ENCODE results near the gene TP53I3.
A peak's percentile ranks its signal among the peaks of the same experiment; 100 is the strongest.
"Not testable (repeated sequence)": the region's sequence is repeated elsewhere in the genome, so short reads cannot be mapped to it uniquely, and the experiment has no call there.

The TP53I3 gene

GRCh38 chr2:24049485-24050021 lies 35.1 kb downstream of the TP53I3 start, which contains the start of gene FKBP1B:
TSS of gene FKBP1B (plus strand) at chr2:24049741. CDS start at chr2:24049850, 109 bp downstream.
- no peak for TF ChIP-seq CTCF (IDR thresholded peaks at IDR 0.05; ENCODE audit: low read depth, low read length)
- in situ Hi-C loops (cut with HindIII; ENCODE audit: low sequenced_read_pairs), result no loop called here
- DNase-seq (ENCODE audit: low read depth, low spot score), result peak; percentile 63
- peak within 1 kb of the TSS; percentile 70 for H3K4me3 ChIP-seq (ENCODE audit: low read depth, low read length)

- H3K4me3 ChIP-seq (ENCODE audit: low read depth, low read length), result peak overlapping the region; percentile 70
- DNase-seq (ENCODE audit: low read depth, low spot score), result no peak
- in situ Hi-C loops (cut with HindIII; ENCODE audit: low sequenced_read_pairs), result no loop called here
- TF ChIP-seq CTCF (IDR thresholded peaks at IDR 0.05; ENCODE audit: low read depth, low read length), result no peak
These were observed 35.7 kb downstream of the TP53I3 start for GRCh38 chr2:24048769-24049484.

- in situ Hi-C loops (cut with HindIII; ENCODE audit: low sequenced_read_pairs), result no loop called here
- H3K4me3 ChIP-seq (ENCODE audit: low read depth, low read length), result no peak overlapping the region
- no peak for TF ChIP-seq CTCF (IDR thresholded peaks at IDR 0.05; ENCODE audit: low read depth, low read length)
- DNase-seq (ENCODE audit: low read depth, low spot score), result no peak
These were observed 37.0 kb downstream of the TP53I3 start for GRCh38 chr2:24047703-24048033.

- TF ChIP-seq CTCF (IDR thresholded peaks at IDR 0.05; ENCODE audit: low read depth, low read length), result no peak
- H3K4me3 ChIP-seq (ENCODE audit: low read depth, low read length), result peak within 1 kb of the TSS; percentile 95
- in situ Hi-C loops (cut with HindIII; ENCODE audit: low sequenced_read_pairs), result no loop called here
- DNase-seq (ENCODE audit: low read depth, low spot score), result peak; percentile 99
These were observed 37.5 kb downstream of the TP53I3 start, which contains the start of gene WDCP for GRCh38 chr2:24046930-24047702. TSS of gene WDCP (minus strand) at chr2:24047391. CDS start at chr2:24039494, 7,897 bp downstream.

GRCh38 chr2:24046599-24046929 lies 38.1 kb downstream of the TP53I3 start:
- in situ Hi-C loops (cut with HindIII; ENCODE audit: low sequenced_read_pairs), result no loop called here
- H3K4me3 ChIP-seq (ENCODE audit: low read depth, low read length), result peak overlapping the region; percentile 95
- DNase-seq (ENCODE audit: low read depth, low spot score), result no peak
- TF ChIP-seq CTCF (IDR thresholded peaks at IDR 0.05; ENCODE audit: low read depth, low read length), result no peak

GRCh38 chr2:24045511-24046508 lies 38.8 kb downstream of the TP53I3 start:
- peak overlapping the region; percentile 95 for H3K4me3 ChIP-seq (ENCODE audit: low read depth, low read length)
- no peak for TF ChIP-seq CTCF (IDR thresholded peaks at IDR 0.05; ENCODE audit: low read depth, low read length)
- in situ Hi-C loops (cut with HindIII; ENCODE audit: low sequenced_read_pairs), result no loop called here
- DNase-seq (ENCODE audit: low read depth, low spot score), result no peak

- H3K4me3 ChIP-seq (ENCODE audit: low read depth, low read length); DNase-seq (ENCODE audit: low read depth, low spot score); in situ Hi-C loops (cut with HindIII; ENCODE audit: low sequenced_read_pairs): not testable (repeated sequence)
These were observed 41.5 kb downstream of the TP53I3 start for GRCh38 chr2:24043133-24043532.
